HEK293 (cell line): ENCODE data around the gene NTNG1.

Experiments used
- CTCF ChIA-PET: fragments of 350-600 bp; formaldehyde crosslinking; extraction: SDS; loops from one replicate; lab custom pipeline; 2021; ENCODE audit warnings: antibody characterized with exemption; lab: Yijun Ruan, JAX
- POLR2A ChIA-PET: fragments of 300-600 bp; formaldehyde crosslinking; extraction: SDS; loops from one replicate; lab custom pipeline; 2020; ENCODE audit warnings: antibody characterized with exemption, inconsistent platforms; lab: Yijun Ruan, JAX
- H3K27ac ChIP-seq: fragments of 200-500 bp; sonication (Bioruptor generic); 2 replicates; pipeline ENCODE4 v1.5.1; 2014; ENCODE audit warnings: low read depth, low read length, control low read depth, inconsistent platforms; ENCODE audit errors: extremely low read depth
- H3K36me3 ChIP-seq, 2 experiments: fragments of 200-500 bp in 1 of 2; sonication (Bioruptor generic) in 1 of 2; 1 replicate in 1 of 2; 2 replicates in 1 of 2; pipeline ENCODE4 v1.5.1; 2014 to 2017; ENCODE audit warnings: inconsistent platforms in 2 of 2, low read length in 2 of 2; ENCODE audit not compliant: control insufficient read depth in 2 of 2, insufficient read depth in 1 of 2
- H3K4me1 ChIP-seq: fragments of 200-500 bp; sonication (Bioruptor generic); 2 replicates; pipeline ENCODE4 v1.5.1; 2014; ENCODE audit warnings: mild to moderate bottlenecking, low read length, inconsistent platforms; ENCODE audit not compliant: control insufficient read depth, insufficient read depth
- H3K4me3 ChIP-seq: 2 replicates; pipeline ENCODE4 v1.5.1; 2011; ENCODE audit warnings: low read depth, mild to moderate bottlenecking, control low read depth, low read length, moderate library complexity
- H3K9me3 ChIP-seq: fragments of 200-500 bp; sonication (Bioruptor generic); 2 replicates; pipeline ENCODE4 v1.5.1; 2014; ENCODE audit warnings: low read depth, low read length, inconsistent platforms; ENCODE audit not compliant: control insufficient read depth, insufficient read depth
- BCL11A ChIP-seq: fragments of 450-650 bp; formaldehyde crosslinking; IDR thresholded peaks from 2 replicates; pipeline ENCODE4 v1.5.1; 2016; ENCODE audit warnings: low read depth, missing biosample characterization, missing genetic modification characterization
- GLIS1 ChIP-seq: fragments of 450-650 bp; formaldehyde crosslinking; IDR thresholded peaks from 2 replicates; pipeline ENCODE4 v1.5.1; 2016; ENCODE audit warnings: missing biosample characterization, missing genetic modification characterization
- IKZF3 ChIP-seq: fragments of 450-650 bp; IDR thresholded peaks from 2 replicates; pipeline ENCODE4 v1.5.0; 2018; ENCODE audit warnings: missing biosample characterization, mild to moderate bottlenecking, missing genetic modification characterization, moderate library complexity
- TRIM28 ChIP-seq: IDR thresholded peaks from 2 replicates; pipeline ENCODE4 v1.6.1; 2011; ENCODE audit warnings: low read length, control low read depth, borderline replicate concordance
- ZNF10 ChIP-seq: fragments of 450-650 bp; formaldehyde crosslinking; IDR thresholded peaks from 2 replicates; pipeline ENCODE4 v1.5.1; 2017; ENCODE audit warnings: missing biosample characterization, missing genetic modification characterization
- ZNF140 ChIP-seq: fragments of 450-650 bp; formaldehyde crosslinking; IDR thresholded peaks from 2 replicates; pipeline ENCODE4 v1.5.1; 2016; ENCODE audit warnings: missing biosample characterization, missing genetic modification characterization
- ZNF146 ChIP-seq: fragments of 450-650 bp; formaldehyde crosslinking; IDR thresholded peaks from 2 replicates; pipeline ENCODE4 v1.5.1; 2016; ENCODE audit warnings: missing biosample characterization, missing genetic modification characterization
- ZNF266 ChIP-seq: fragments of 450-650 bp; formaldehyde crosslinking; IDR thresholded peaks from 2 replicates; pipeline ENCODE4 v1.5.1; 2016; ENCODE audit warnings: missing biosample characterization, missing genetic modification characterization, low read depth
- ZNF350 ChIP-seq: fragments of 450-650 bp; formaldehyde crosslinking; IDR thresholded peaks from 2 replicates; pipeline ENCODE4 v1.5.0; 2017; ENCODE audit warnings: missing biosample characterization, mild to moderate bottlenecking, missing genetic modification characterization
- ZNF394 ChIP-seq: fragments of 450-650 bp; formaldehyde crosslinking; IDR thresholded peaks from 2 replicates; pipeline ENCODE4 v1.5.1; 2016; ENCODE audit warnings: missing biosample characterization, missing genetic modification characterization, mild to moderate bottlenecking, moderate library complexity, borderline replicate concordance
- ZNF48 ChIP-seq: fragments of 450-650 bp; formaldehyde crosslinking; IDR thresholded peaks from 2 replicates; pipeline ENCODE4 v1.5.1; 2016; ENCODE audit warnings: missing biosample characterization, missing genetic modification characterization
- ZNF600 ChIP-seq: fragments of 450-650 bp; formaldehyde crosslinking; IDR thresholded peaks from 2 replicates; pipeline ENCODE4 v1.5.1; 2016; ENCODE audit warnings: missing biosample characterization, missing genetic modification characterization
- ZNF624 ChIP-seq: fragments of 450-650 bp; formaldehyde crosslinking; IDR thresholded peaks from 2 replicates; pipeline ENCODE4 v1.5.1; 2017; ENCODE audit warnings: missing biosample characterization, missing genetic modification characterization
- ZSCAN23 ChIP-seq: fragments of 450-650 bp; formaldehyde crosslinking; IDR thresholded peaks from 2 replicates; pipeline ENCODE4 v1.5.1; 2016; ENCODE audit warnings: missing biosample characterization, missing genetic modification characterization
- TF ChIP-seq, protein P1 (sequence below): fragments of 450-650 bp; formaldehyde crosslinking; IDR thresholded peaks from 2 replicates; pipeline ENCODE4 v1.5.1; 2016; ENCODE audit warnings: missing biosample characterization, missing genetic modification characterization, borderline replicate concordance
- TF ChIP-seq, protein P2 (sequence below): fragments of 450-650 bp; formaldehyde crosslinking; IDR thresholded peaks from 2 replicates; pipeline ENCODE4 v1.5.1; 2016; ENCODE audit warnings: missing biosample characterization, missing genetic modification characterization, low read depth
- TF ChIP-seq, protein P3 (sequence below): fragments of 450-650 bp; formaldehyde crosslinking; IDR thresholded peaks from 2 replicates; pipeline ENCODE4 v1.5.1; 2016; ENCODE audit warnings: missing biosample characterization, missing genetic modification characterization
- TF ChIP-seq, protein P4 (sequence below): fragments of 450-650 bp; formaldehyde crosslinking; IDR thresholded peaks from 2 replicates; pipeline ENCODE4 v1.5.1; 2016; ENCODE audit warnings: missing biosample characterization, missing genetic modification characterization

Gene NTNG1

GRCh38 chr1:107149946-107150345 is 9.1 kb downstream of the NTNG1 start:
- ChIA-PET POLR2A (no interaction called here), CTCF (interaction anchor here (0.8 kb wide), 1 partner anchor 7 kb away, joined by 4 read pairs; no protein-coding TSS in a partner anchor)
- no peak overlapping the region for H3K27ac ChIP-seq
- TF ChIP-seq, protein P1, sequence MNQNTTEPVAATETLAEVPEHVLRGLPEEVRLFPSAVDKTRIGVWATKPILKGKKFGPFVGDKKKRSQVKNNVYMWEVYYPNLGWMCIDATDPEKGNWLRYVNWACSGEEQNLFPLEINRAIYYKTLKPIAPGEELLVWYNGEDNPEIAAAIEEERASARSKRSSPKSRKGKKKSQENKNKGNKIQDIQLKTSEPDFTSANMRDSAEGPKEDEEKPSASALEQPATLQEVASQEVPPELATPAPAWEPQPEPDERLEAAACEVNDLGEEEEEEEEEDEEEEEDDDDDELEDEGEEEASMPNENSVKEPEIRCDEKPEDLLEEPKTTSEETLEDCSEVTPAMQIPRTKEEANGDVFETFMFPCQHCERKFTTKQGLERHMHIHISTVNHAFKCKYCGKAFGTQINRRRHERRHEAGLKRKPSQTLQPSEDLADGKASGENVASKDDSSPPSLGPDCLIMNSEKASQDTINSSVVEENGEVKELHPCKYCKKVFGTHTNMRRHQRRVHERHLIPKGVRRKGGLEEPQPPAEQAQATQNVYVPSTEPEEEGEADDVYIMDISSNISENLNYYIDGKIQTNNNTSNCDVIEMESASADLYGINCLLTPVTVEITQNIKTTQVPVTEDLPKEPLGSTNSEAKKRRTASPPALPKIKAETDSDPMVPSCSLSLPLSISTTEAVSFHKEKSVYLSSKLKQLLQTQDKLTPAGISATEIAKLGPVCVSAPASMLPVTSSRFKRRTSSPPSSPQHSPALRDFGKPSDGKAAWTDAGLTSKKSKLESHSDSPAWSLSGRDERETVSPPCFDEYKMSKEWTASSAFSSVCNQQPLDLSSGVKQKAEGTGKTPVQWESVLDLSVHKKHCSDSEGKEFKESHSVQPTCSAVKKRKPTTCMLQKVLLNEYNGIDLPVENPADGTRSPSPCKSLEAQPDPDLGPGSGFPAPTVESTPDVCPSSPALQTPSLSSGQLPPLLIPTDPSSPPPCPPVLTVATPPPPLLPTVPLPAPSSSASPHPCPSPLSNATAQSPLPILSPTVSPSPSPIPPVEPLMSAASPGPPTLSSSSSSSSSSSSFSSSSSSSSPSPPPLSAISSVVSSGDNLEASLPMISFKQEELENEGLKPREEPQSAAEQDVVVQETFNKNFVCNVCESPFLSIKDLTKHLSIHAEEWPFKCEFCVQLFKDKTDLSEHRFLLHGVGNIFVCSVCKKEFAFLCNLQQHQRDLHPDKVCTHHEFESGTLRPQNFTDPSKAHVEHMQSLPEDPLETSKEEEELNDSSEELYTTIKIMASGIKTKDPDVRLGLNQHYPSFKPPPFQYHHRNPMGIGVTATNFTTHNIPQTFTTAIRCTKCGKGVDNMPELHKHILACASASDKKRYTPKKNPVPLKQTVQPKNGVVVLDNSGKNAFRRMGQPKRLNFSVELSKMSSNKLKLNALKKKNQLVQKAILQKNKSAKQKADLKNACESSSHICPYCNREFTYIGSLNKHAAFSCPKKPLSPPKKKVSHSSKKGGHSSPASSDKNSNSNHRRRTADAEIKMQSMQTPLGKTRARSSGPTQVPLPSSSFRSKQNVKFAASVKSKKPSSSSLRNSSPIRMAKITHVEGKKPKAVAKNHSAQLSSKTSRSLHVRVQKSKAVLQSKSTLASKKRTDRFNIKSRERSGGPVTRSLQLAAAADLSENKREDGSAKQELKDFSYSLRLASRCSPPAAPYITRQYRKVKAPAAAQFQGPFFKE = no peak
- TF ChIP-seq ZNF48 (tag by site-specific recombination) (no peak), ZNF140 (no peak), IKZF3 (tag by site-specific recombination) (no peak), ZNF394 (tag by site-specific recombination) (no peak)
- TF ChIP-seq, protein P2, sequence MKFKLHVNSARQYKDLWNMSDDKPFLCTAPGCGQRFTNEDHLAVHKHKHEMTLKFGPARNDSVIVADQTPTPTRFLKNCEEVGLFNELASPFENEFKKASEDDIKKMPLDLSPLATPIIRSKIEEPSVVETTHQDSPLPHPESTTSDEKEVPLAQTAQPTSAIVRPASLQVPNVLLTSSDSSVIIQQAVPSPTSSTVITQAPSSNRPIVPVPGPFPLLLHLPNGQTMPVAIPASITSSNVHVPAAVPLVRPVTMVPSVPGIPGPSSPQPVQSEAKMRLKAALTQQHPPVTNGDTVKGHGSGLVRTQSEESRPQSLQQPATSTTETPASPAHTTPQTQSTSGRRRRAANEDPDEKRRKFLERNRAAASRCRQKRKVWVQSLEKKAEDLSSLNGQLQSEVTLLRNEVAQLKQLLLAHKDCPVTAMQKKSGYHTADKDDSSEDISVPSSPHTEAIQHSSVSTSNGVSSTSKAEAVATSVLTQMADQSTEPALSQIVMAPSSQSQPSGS (tag by site-specific recombination) = no peak
- TF ChIP-seq, protein P3, sequence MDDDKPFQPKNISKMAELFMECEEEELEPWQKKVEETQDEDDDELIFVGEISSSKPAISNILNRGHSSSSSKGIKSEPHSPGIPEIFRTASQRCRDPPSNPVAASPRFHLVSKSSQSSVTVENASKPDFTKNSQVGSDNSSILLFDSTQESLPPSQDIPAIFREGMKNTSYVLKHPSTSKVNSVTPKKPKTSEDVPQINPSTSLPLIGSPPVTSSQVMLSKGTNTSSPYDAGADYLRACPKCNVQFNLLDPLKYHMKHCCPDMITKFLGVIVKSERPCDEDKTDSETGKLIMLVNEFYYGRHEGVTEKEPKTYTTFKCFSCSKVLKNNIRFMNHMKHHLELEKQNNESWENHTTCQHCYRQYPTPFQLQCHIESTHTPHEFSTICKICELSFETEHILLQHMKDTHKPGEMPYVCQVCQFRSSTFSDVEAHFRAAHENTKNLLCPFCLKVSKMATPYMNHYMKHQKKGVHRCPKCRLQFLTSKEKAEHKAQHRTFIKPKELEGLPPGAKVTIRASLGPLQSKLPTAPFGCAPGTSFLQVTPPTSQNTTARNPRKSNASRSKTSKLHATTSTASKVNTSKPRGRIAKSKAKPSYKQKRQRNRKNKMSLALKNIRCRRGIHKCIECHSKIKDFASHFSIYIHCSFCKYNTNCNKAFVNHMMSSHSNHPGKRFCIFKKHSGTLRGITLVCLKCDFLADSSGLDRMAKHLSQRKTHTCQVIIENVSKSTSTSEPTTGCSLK = no peak
- TF ChIP-seq, protein P4, sequence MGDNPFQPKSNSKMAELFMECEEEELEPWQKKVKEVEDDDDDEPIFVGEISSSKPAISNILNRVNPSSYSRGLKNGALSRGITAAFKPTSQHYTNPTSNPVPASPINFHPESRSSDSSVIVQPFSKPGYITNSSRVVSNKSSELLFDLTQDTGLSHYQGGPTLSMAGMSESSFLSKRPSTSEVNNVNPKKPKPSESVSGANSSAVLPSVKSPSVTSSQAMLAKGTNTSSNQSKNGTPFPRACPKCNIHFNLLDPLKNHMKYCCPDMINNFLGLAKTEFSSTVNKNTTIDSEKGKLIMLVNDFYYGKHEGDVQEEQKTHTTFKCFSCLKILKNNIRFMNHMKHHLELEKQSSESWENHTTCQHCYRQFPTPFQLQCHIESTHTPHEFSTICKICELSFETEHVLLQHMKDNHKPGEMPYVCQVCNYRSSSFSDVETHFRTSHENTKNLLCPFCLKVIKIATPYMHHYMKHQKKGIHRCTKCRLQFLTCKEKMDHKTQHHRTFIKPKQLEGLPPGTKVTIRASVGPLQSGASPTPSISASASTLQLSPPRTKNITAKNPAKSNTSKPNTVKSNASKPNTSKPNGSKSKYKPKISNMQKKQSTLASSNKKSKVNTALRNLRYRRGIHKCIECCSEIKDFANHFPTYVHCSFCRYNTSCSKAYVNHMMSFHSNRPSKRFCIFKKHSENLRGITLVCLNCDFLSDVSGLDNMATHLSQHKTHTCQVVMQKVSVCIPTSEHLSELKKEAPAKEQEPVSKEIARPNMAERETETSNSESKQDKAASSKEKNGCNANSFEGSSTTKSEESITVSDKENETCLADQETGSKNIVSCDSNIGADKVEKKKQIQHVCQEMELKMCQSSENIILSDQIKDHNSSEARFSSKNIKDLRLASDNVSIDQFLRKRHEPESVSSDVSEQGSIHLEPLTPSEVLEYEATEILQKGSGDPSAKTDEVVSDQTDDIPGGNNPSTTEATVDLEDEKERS (tag by site-specific recombination) = no peak
- no peaks in the 10 kb centered on the region for H3K36me3 ChIP-seq
- no peak overlapping the region for H3K4me3 ChIP-seq
- H3K9me3 ChIP-seq = no peaks in the 10 kb centered on the region
- H3K4me1 ChIP-seq = no peaks in the 10 kb centered on the region

DNA sequence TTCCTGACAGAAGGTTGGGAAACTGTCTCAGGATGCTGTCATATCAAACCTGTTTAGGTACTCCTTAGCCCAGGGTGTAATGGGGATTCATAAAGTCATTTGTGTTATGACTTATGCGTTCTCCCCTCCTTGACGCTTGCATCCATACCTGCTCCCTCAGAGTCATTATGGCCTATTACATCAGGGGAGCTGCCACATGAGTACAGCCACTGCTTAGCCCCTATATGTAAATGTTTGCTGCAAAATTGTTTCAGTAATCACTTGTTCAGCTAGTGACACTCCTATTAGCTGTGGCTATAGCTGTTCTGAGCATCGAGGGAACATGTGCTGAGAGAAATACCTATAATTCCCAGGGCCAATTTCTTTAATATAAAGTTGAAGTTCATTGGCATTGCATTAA is 10.5 kb downstream of the NTNG1 start:
- Histone ChIP-seq H3K27ac (no peak overlapping the region), H3K4me3 (no peak overlapping the region), H3K36me3 (no peaks in the 10 kb centered on the region), H3K9me3 (no peaks in the 10 kb centered on the region), H3K4me1 (no peaks in the 10 kb centered on the region)
- POLR2A ChIA-PET = no interaction called here
- CTCF ChIA-PET = no interaction called here
- TF ChIP-seq BCL11A (tag by site-specific recombination) = no peak
- TF ChIP-seq ZSCAN23 (tag by site-specific recombination) = no peak
- no peak for TF ChIP-seq ZNF10 (tag by site-specific recombination)
- TF ChIP-seq ZNF146 (tag by site-specific recombination) = no peak
- TF ChIP-seq ZNF624 = no peak
- no peak for TF ChIP-seq ZNF600 (tag by site-specific recombination)
- no peak for TF ChIP-seq GLIS1 (tag by site-specific recombination)
- no peak for TF ChIP-seq ZNF350 (tag by site-specific recombination)
- no peak for TF ChIP-seq ZNF266 (tag by site-specific recombination)
- no peak for TF ChIP-seq TRIM28
